K562 (cell line): ENCODE results near the gene CSF2RB.

Experiments used
- CAMTA2 ChIP-seq: fragments of 250-450 bp; sonication (Bioruptor Pico); conservative IDR thresholded peaks from 2 replicates; pipeline ENCODE4 v1.5.1; 2022
- CEBPB ChIP-seq: fragments of 450-650 bp; IDR thresholded peaks from 2 replicates; pipeline ENCODE4 v1.6.1; 2016; ENCODE audit warnings: missing genetic modification characterization, missing compliant biosample characterization
- DNMT1 ChIP-seq: fragments of 450-650 bp; IDR thresholded peaks from 2 replicates; pipeline ENCODE4 v1.6.1; 2016; ENCODE audit warnings: antibody characterized with exemption, mild to moderate bottlenecking
- ELK1 ChIP-seq: sonication (generic); formaldehyde crosslinking; IDR thresholded peaks from 2 replicates; pipeline ENCODE4 v1.8.1; 2022; ENCODE audit warnings: missing genetic modification reagents
- EP300 ChIP-seq: IDR thresholded peaks from 2 replicates; pipeline ENCODE4 v1.6.1; 2012; ENCODE audit warnings: low read length, improper control_type of control experiment
- NONO ChIP-seq, 2 experiments: fragments of 200-400 bp in 1 of 2; fragments of 450-650 bp in 1 of 2; formaldehyde crosslinking in 1 of 2; IDR thresholded peaks; 2 replicates each; pipeline ENCODE4 v1.6.1; 2017; ENCODE audit warnings: low read depth in 2 of 2, mild to moderate bottlenecking in 2 of 2, moderate library complexity in 2 of 2, low read length in 1 of 2
- RBFOX2 ChIP-seq: fragments of 200-400 bp; formaldehyde crosslinking; IDR thresholded peaks from 2 replicates; pipeline ENCODE4 v1.6.1; 2017; ENCODE audit warnings: low read depth, mild to moderate bottlenecking, low read length, moderate library complexity
- SOX6 ChIP-seq: fragments of 450-650 bp; IDR thresholded peaks from 2 replicates; pipeline ENCODE4 v1.6.1; 2014; ENCODE audit warnings: mild to moderate bottlenecking
- TCF3 ChIP-seq: sonication (generic); formaldehyde crosslinking; IDR thresholded peaks from 2 replicates; pipeline ENCODE4 v1.4.0; 2020; ENCODE audit warnings: mild to moderate bottlenecking, missing genetic modification reagents
- ZFP1 ChIP-seq: fragments of 450-650 bp; formaldehyde crosslinking; IDR thresholded peaks from 2 replicates; pipeline ENCODE4 v1.4.0; 2020; ENCODE audit warnings: mild to moderate bottlenecking, mixed read lengths
- TF ChIP-seq, protein P1 (sequence below), 3 experiments: IDR thresholded peaks in 2 of 3; conservative IDR thresholded peaks in 1 of 3; 2 replicates each; pipeline ENCODE4 v1.5.1; 2011 to 2012; ENCODE audit warnings: low read length in 3 of 3, mild to moderate bottlenecking in 3 of 3, control low read depth in 2 of 3, improper control_type of control experiment in 1 of 3, inconsistent platforms in 1 of 3, low read depth in 1 of 3, mixed read lengths in 1 of 3, moderate library complexity in 1 of 3; ENCODE audit not compliant: insufficient read depth in 2 of 3

DNA sequence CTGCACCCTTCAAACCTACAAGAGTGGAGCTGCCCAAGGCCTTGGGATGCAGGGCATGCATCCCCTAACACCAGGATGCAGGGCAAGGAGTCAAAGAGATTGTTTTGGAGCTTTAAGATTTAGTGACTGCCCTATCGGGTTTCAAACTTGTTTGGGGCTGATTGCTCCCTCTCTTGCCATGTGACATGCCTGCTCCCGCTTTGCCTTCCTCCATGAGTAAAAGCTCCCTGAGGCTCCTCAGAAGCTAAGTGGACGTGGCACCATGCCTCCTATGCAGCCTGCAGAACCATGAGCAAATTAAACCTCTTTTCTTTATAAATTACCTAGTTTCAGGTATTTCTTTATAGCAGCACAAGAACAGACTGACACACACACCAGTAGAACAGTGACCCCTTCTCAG is 15.8 kb upstream of the CSF2RB start:
- no peak for TF ChIP-seq RBFOX2
- no peak for TF ChIP-seq SOX6
- no peak for TF ChIP-seq ELK1 (CRISPR knock-in tag)
- TF ChIP-seq, protein P1, sequence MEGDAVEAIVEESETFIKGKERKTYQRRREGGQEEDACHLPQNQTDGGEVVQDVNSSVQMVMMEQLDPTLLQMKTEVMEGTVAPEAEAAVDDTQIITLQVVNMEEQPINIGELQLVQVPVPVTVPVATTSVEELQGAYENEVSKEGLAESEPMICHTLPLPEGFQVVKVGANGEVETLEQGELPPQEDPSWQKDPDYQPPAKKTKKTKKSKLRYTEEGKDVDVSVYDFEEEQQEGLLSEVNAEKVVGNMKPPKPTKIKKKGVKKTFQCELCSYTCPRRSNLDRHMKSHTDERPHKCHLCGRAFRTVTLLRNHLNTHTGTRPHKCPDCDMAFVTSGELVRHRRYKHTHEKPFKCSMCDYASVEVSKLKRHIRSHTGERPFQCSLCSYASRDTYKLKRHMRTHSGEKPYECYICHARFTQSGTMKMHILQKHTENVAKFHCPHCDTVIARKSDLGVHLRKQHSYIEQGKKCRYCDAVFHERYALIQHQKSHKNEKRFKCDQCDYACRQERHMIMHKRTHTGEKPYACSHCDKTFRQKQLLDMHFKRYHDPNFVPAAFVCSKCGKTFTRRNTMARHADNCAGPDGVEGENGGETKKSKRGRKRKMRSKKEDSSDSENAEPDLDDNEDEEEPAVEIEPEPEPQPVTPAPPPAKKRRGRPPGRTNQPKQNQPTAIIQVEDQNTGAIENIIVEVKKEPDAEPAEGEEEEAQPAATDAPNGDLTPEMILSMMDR (IDR thresholded peaks at IDR 0.05 in 2 of 3, conservative IDR thresholded peaks at IDR 0.05 in 1 of 3; ENCODE audit: insufficient read depth in 2 of 3, low read depth in 1 of 3, low read length in 3 of 3) = no peak
- no peak for TF ChIP-seq EP300
- no peak for TF ChIP-seq ZFP1 (CRISPR knock-in tag)
- TF ChIP-seq CEBPB = no peak
- no peak for TF ChIP-seq DNMT1
- no peak for TF ChIP-seq NONO (IDR thresholded peaks at IDR 0.05; ENCODE audit: low read depth in 2 of 2, low read length in 1 of 2)
- no peak for TF ChIP-seq TCF3 (CRISPR knock-in tag)
- no peak for TF ChIP-seq CAMTA2 (CRISPR knock-in tag)
